Panc1 (cell line): ENCODE measurements around the gene C22orf39. TPM values are rescaled to one million over a fixed set of nuclear protein-coding genes. Genes with fewer than 3 reads are reported as not detected.

Experiments used
- ATAC-seq: fragments of 200-7000 bp; cut with Tn5 transposase; 2 replicates; pipeline ENCODE4 v1.9.1; 2020; ENCODE audit warnings: mild to moderate bottlenecking, moderate library complexity
- BruUV-seq: library from RNA; stranded (reverse); fragments of 400-500 nt; replicated peaks from 2 replicates; lab custom pipeline; 2021; lab: Mats Ljungman, UMichigan
- CTCF ChIA-PET: fragments of 300-600 bp; sonication (Branson Sonifier 250); formaldehyde crosslinking; loops from one replicate; lab custom pipeline; 2022; ENCODE audit warnings: antibody characterized with exemption; lab: Charles Lee
- POLR2A ChIA-PET: fragments of 300-600 bp; sonication (Branson Sonifier 250); formaldehyde crosslinking; loops from one replicate; lab custom pipeline; 2022; ENCODE audit warnings: antibody characterized with exemption; lab: Charles Lee
- DNase-seq: peaks from one replicate; pipeline ENCODE4 v3.0.0-alpha.2; 2010; ENCODE audit warnings: low read depth, low spot score
- H3K27ac ChIP-seq: 2 replicates; pipeline ENCODE4 v1.5.1; 2011; ENCODE audit warnings: mild to moderate bottlenecking, low read length, inconsistent platforms
- H3K27me3 ChIP-seq: fragments of 200-500 bp; sonication (Bioruptor generic); 2 replicates; pipeline ENCODE4 v1.6.0; 2014; ENCODE audit warnings: low read length, inconsistent platforms; ENCODE audit not compliant: control insufficient read depth, insufficient read depth
- H3K36me3 ChIP-seq: fragments of 200-500 bp; sonication (Bioruptor generic); 2 replicates; pipeline ENCODE4 v1.5.1; 2014; ENCODE audit warnings: inconsistent platforms, mild to moderate bottlenecking, low read length, moderate library complexity; ENCODE audit not compliant: control insufficient read depth, insufficient read depth
- H3K4me1 ChIP-seq: 2 replicates; pipeline ENCODE4 v1.5.1; 2011; ENCODE audit warnings: inconsistent platforms, mild to moderate bottlenecking, low read length, moderate library complexity; ENCODE audit not compliant: control insufficient read depth, insufficient read depth
- H3K4me3 ChIP-seq, 2 experiments: 2 replicates each; pipeline ENCODE4 v1.5.1; 2011 to 2012; ENCODE audit warnings: low read depth in 2 of 2, low read length in 2 of 2, mild to moderate bottlenecking in 2 of 2, inconsistent platforms in 1 of 2, moderate library complexity in 1 of 2
- H3K9me3 ChIP-seq: fragments of 200-500 bp; sonication (Bioruptor generic); 2 replicates; pipeline ENCODE4 v1.5.1; 2014; ENCODE audit warnings: low read depth, mild to moderate bottlenecking, inconsistent platforms, low read length, moderate library complexity; ENCODE audit not compliant: control insufficient read depth, insufficient read depth
- CTCF ChIP-seq: fragments of 450-650 bp; IDR thresholded peaks from 2 replicates; pipeline ENCODE4 v1.5.1; 2017; ENCODE audit warnings: mild to moderate bottlenecking
- POLR2AphosphoS5 ChIP-seq: IDR thresholded peaks from 2 replicates; pipeline ENCODE4 v1.6.1; 2012; ENCODE audit warnings: mild to moderate bottlenecking, low read depth, low read length, moderate library complexity
- REST ChIP-seq, 2 experiments: IDR thresholded peaks; 2 replicates each; pipeline ENCODE4 v1.6.1; 2011 to 2012; ENCODE audit warnings: low read depth in 2 of 2, control low read depth in 1 of 2, low read length in 1 of 2, mild to moderate bottlenecking in 1 of 2, moderate library complexity in 1 of 2; ENCODE audit not compliant: insufficient read depth in 1 of 2
- SIN3A ChIP-seq: IDR thresholded peaks from 2 replicates; pipeline ENCODE4 v1.6.1; 2012; ENCODE audit warnings: low read depth, mild to moderate bottlenecking, low read length, moderate library complexity, borderline replicate concordance; ENCODE audit not compliant: insufficient read depth
- TCF7L2 ChIP-seq: IDR thresholded peaks from 2 replicates; pipeline ENCODE4 v1.6.1; 2011; ENCODE audit warnings: mild to moderate bottlenecking, low read depth, low read length, inconsistent platforms
- in situ Hi-C: cut with HindIII; loops from 2 replicates; pipeline ENCODE4 v1.10.0; 2016; ENCODE audit warnings: low sequenced_read_pairs, low pct_unique_long_range_greater_than_20kb
- intact Hi-C: fragments of 100-400 bp; cut with micrococcal nuclease; formaldehyde crosslinking; loops from one replicate; pipeline ENCODE4 v1.10.0; 2022; ENCODE audit not compliant: unreplicated experiment
- total RNA-seq: library from RNA; stranded (reverse); gene quantifications from one replicate; pipeline ENCODE4 v1.2.1, GENCODE V29; 2021; ENCODE audit not compliant: unreplicated experiment

Gene C22orf39
- total RNA-seq, 1 experiment from 2014 or later = 20.5 TPM

DNA sequence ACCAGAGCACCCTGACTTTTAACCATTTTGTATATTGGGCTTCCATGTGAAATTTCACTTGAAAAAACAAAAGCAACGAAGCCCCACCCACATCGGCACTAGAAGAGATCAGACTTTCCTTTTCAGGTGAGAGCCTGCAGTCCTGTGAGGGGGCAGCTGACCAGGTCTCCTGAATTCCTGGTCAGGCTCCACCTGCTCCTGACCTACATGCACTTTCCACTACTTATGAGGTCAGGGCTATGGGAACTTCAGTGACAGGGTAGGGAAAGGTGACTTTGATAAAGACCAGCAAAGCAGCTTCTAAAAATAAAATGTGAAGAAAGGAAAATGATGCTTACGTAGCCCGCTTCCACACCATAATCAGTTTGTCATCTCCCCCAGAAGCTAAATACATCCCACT, 40.7 kb downstream of the C22orf39 start:
- no peak for ATAC-seq
- in situ Hi-C loops = no loop called here
- CTCF ChIA-PET = no interaction called here

DNA sequence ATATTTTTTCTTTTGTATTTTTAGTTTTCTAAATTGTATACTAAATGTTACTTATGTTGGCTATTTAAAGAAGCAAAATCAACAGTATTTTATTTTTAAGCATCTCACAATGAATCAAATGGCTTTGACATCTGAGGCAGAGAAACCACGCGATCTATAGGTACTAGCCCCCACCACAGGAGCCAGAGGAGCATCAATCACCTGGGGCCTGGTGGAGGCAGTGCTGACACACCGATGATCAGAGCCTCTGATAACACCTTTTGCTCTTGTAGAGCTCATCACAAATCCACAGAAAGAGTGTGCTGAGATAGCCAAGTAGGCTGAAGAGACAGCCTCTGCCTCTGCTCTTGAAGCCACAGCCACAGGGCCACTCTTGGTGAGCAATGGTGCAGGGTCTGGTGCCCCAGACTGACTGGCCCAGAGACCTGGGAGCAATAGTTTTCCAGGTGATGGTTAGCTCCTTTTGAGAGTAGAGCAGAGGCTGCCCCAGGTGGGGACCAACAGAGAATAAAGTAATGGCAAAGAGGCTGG, 41.2 kb downstream of the C22orf39 start:
- ChIA-PET CTCF (no interaction called here), POLR2A (no interaction called here)
- BruUV-seq = no TSS peak
- Histone ChIP-seq H3K9me3 (no peaks in the 10 kb centered on the region), H3K4me1 (no peaks in the 10 kb centered on the region), H3K27ac (no peak overlapping the region), H3K4me3 (no peak overlapping the region), H3K36me3 (peaks cover 3% of the 10 kb centered on the region; the same call in 1 of the 2 replicates), H3K27me3 (no peaks in the 10 kb centered on the region)
- ATAC-seq (no peak), DNase-seq (no peak)
- intact Hi-C loops (no loop called here), in situ Hi-C loops (no loop called here)
- TF ChIP-seq POLR2AphosphoS5 (no peak), REST (IDR thresholded peaks at IDR 0.05; ENCODE audit: insufficient read depth in 1 of 2, low read depth in 2 of 2, low read length in 1 of 2) (no peak), TCF7L2 (no peak), SIN3A (no peak), CTCF (no peak)

More for the DNA sequence above, 40.7 kb downstream of the C22orf39 start:
- POLR2A ChIA-PET = no interaction called here
- Histone ChIP-seq H3K27ac (no peak overlapping the region), H3K9me3 (no peaks in the 10 kb centered on the region), H3K4me3 (no peak overlapping the region), H3K27me3 (no peaks in the 10 kb centered on the region), H3K36me3 (peaks cover 3% of the 10 kb centered on the region; the same call in 1 of the 2 replicates), H3K4me1 (no peaks in the 10 kb centered on the region)
- no peak for DNase-seq
- intact Hi-C loops = no loop called here
- no TSS peak for BruUV-seq
- TF ChIP-seq POLR2AphosphoS5 (no peak), SIN3A (no peak), CTCF (no peak), TCF7L2 (no peak), REST (IDR thresholded peaks at IDR 0.05; ENCODE audit: insufficient read depth in 1 of 2, low read depth in 2 of 2, low read length in 1 of 2) (no peak)
